ENCODE measurements around the gene ZNF668.

ZNF668 gene

GRCh38 chr16:31073970-31074813 is at the start of gene ZNF668, which contains the start of gene ZNF646:
TSS of gene ZNF668 (minus strand) at chr16:31074240. CDS start at chr16:31064459, 9,781 bp downstream.
TSS of gene ZNF646 (plus strand) at chr16:31074422. CDS start at chr16:31076325, 1,903 bp downstream.
- DNase-seq (ENCODE audit: low read depth, low spot score), result peak; percentile 95

GRCh38 chr16:31120129-31120528 is 46.1 kb upstream of the ZNF668 start:
- DNase-seq (ENCODE audit: low read depth, low spot score), result no peak

- DNase-seq (ENCODE audit: low read depth, low spot score), result no peak
These were observed 44.4 kb upstream of the ZNF668 start for GRCh38 chr16:31118223-31119155.

GRCh38 chr16:31117384-31118222 is 43.6 kb upstream of the ZNF668 start, which contains the start of gene KAT8:
TSS of gene KAT8 (plus strand) at chr16:31117664. CDS start at chr16:31117682, 18 bp downstream.
- DNase-seq (ENCODE audit: low read depth, low spot score), result peak; percentile 94

- DNase-seq (ENCODE audit: low read depth, low spot score), result no peak
These were observed 40.4 kb upstream of the ZNF668 start for GRCh38 chr16:31114468-31114867.

GRCh38 chr16:31113121-31114120 is 39.4 kb upstream of the ZNF668 start:
- no peak for DNase-seq (ENCODE audit: low read depth, low spot score)

- no peak for DNase-seq (ENCODE audit: low read depth, low spot score)
These were observed 38.7 kb upstream of the ZNF668 start for GRCh38 chr16:31112711-31113110.

GRCh38 chr16:31111881-31112466 is 37.9 kb upstream of the ZNF668 start:
- DNase-seq (ENCODE audit: low read depth, low spot score), result no peak

GRCh38 chr16:31110106-31111034 is 36.3 kb upstream of the ZNF668 start:
- DNase-seq (ENCODE audit: low read depth, low spot score), result no peak

- no peak for DNase-seq (ENCODE audit: low read depth, low spot score)
These were observed 35.6 kb upstream of the ZNF668 start for GRCh38 chr16:31109622-31110021.

- no peak for DNase-seq (ENCODE audit: low read depth, low spot score)
These were observed 34.9 kb upstream of the ZNF668 start for GRCh38 chr16:31108794-31109558.

- DNase-seq (ENCODE audit: low read depth, low spot score), result peak; percentile 49
These were observed 34.2 kb upstream of the ZNF668 start, which contains the start of gene BCKDK for GRCh38 chr16:31108035-31108793. TSS of gene BCKDK (plus strand) at chr16:31108386. CDS start at chr16:31109224, 838 bp downstream.

- no peak for DNase-seq (ENCODE audit: low read depth, low spot score)
These were observed 33.4 kb upstream of the ZNF668 start for GRCh38 chr16:31107465-31107867.

GRCh38 chr16:31106509-31107464 is 32.7 kb upstream of the ZNF668 start:
- no peak for DNase-seq (ENCODE audit: low read depth, low spot score)

- DNase-seq (ENCODE audit: low read depth, low spot score), result peak; percentile 67
These were observed 31.7 kb upstream of the ZNF668 start for GRCh38 chr16:31105677-31106213.
